IPS-NIHi7 (cell line): ENCODE measurements around the gene GSE1.

Source experiments
- DNase-seq: peaks from one replicate; pipeline ENCODE4 v3.0.0; 2012; ENCODE audit warnings: mixed read lengths; ENCODE audit errors: extremely low spot score

GSE1 gene

DNA sequence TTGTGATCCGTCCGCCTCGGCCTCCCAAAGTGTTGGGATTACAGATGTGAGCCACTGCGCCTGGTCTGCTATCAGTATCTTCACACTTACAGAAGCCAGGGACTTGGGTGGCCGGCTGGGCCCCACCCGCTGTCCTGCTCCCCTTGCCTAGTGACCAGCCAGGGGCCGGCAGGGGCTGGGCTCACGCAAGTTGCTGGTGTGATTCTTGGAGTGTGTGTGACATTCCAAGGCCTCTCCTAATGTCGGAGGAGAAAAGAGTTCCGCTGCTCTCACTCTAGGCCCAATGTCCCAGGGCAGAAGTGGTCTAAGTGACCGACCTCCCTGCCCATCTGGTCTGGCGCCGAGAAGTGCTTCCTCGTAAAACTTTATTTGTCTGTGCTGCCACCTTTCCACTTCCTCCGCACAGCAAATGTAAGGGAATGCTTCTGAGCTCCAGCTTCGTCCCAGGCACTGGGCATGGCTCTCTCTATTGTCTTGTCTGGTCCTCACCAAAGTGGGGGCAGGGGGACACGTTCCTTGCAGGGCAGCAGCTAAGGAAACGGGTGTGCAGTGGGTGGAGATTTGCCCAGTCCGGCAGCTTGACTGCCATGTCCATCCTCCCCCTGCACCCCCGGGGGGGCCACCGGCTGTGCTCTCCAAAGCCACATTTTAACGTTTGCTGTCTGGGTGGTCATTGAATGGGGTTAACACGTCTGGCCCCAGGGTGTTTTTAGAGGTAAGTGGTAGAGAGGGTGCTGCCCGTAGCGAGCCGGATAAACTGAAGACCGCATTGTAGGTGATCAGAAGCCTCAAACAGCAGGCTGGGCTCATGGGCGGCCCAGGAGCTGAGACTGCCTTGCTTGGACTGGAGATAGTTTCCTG, 7.8 kb upstream of the GSE1 start:
- no peak for DNase-seq

DNA sequence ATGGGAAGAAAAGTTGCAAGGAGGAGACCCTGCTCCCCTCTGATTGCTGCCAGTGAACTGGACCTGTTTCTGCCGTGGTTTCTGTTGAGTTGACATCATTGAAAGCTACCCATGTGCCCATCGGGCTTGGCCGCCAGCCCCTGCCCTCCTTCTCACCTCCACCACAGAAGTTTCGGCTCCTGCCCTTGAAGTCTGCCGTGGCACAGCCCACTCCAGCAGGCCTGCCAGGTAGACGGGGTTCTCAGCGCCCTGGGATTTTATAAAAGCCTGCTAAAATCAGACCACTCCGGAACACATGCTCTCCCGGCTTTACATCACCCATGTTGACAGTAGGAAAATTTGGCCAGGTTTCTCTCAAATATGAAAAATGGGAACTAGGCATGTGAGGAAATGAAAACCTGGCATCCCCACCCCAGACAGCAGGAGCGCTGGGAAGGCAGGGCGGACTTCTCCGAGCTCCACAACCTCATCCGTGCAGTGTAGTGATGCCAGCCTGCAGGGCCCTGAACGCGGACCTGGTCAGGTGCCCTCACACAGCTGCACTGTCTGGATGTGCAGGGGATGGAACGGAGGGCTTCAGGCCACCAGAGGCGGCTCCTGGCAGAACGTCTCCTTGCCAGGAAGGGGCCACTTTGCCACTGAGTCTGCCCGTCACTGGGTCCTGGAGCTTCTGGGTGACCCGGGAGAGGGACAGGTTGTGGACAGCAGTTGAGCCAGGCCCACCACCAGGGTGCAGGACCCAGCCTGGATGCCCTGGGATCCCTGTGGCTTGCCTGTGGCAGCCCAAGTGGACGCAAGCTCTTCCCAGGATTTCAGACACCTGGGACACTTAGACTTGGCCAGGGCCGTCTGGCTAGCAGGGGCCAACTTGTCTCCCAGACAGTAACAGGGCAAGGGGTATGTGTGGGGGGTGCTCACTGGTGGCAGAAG, 6.9 kb upstream of the GSE1 start:
- DNase-seq, result no peak

DNA sequence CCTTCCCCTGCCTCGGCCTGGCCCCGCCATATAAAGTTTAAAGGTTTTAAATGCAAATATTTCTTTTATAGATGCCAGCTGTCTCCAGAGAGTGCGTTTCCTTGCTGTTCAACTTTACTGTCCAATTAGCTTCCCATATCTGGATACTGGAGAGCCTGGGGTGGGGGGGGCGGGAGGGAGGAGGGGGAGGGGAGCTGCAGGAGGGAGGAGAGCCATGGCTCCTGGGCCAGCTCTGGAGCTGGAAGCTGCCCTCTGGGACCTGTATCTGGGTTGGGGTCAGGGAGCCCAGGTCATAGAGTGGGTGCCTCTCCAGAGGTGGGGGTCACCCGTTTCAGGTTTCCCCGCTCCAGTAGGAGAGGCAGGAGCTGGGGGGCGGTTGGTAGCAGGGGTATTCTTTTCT, 6.2 kb upstream of the GSE1 start:
- no peak for DNase-seq

DNA sequence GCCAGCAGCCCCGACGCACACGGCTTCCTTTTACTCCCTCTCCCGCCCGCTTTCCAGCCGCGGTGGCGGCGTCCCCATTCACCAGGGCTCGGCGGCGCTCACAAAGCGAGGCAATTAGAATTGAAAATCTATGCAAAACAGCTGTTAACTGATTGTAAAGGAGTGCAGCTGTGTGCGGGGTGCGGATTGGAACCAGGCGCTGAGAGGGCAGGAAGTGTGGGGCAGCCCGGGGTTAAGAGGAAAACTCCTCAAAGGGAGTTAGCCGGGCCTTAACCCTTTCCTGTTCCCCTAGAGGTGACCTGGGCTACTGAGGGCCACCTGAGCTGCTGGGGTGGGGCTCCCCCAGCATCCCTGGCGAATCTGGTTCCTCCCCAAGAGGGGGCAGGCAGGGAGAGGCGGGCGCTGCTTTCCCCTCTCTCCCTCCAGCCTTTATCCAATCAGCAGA, 5.8 kb upstream of the GSE1 start:
- DNase-seq, result peak; percentile 62

DNA sequence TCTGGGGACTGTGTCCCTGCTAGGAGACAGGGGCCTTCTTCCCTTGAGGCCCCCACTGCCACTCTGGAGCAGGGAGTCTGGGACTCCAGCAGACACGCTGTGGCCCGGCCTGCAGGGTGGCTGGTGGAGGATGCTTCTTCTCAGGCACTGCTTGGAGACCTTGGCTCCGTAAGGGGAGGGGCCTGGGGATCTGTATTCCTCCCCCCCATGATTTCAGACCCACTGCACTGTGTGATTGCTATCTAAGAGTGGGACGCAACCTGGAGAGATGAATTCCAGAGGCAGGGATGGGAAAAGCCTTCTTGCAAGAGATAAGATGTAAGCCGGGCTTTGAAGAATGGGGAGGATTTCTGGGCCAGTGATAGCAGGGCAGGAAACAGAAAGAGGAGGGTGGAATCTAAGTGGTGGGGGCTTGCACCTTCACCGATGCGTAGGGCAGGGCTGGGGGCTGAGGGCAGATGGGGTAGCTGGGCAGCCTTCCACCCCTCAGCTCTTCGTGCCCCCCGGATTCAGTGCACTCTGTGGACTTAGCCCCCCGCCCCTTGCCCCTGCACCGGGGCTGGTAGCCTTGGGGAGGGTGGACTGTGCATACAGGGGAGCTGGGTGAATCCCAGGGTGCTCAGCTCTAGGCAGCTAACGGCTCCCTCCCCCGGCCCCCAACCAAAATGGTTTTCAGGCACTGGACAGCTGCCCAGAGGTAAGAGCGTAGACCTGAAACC, 5.2 kb upstream of the GSE1 start:
- no peak for DNase-seq

DNA sequence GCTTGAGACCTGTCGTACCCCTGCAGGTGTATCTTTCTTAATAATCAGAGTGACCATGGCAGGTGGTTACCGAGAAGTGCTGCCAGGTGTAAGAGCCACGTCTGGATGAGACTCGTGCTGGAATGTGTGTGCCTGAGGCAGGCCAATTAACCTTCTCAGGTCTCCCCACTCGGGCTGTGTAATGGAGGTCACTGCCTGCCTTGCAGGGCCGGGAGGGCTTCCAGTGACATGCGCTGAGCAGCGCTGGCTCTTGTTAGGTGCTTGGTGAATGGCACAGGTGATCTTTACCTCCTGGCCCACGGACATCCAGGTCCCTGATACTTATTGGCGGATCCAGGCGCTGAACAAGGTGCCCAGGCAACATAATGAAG, 4.6 kb upstream of the GSE1 start:
- no peak for DNase-seq

DNA sequence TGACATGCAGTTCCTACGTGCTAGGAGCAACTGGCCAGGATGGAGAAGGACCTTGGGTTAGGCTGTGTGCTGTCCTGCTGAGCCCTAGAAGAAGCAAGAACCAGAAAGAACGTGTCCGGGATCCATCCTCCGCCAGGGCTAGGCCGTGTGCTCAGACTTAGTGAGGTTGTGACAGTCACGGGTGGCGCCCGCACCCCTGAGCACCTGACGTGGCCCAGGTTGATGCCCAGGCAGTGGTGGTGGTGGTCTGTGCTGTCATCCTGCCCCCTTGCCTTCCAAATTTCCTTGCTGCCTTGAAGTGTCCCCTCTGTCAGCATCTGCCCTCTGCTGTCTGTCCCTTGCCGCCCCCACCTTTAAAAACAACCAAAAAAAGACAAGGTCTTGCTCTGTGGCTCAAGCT, 4.2 kb upstream of the GSE1 start:
- no peak for DNase-seq

DNA sequence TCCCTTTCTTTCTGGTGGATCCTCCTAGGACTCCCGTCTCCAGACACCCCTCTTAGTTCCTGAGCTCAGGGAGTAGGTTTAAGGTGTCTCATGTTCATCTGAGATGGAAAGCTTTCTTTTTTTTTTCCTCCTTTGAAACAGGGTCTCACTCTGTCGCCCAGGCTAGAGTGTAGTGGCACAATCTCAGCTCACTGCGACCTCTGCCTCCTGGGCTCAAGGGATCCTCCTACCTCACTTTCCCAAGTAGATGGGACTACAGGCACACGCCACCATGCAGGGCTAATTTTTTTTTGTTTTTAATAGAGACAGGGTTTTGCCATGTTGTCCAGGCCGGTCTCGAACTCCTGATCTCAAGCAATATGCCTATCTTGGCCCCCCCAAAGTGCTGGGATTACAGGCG, 3.6 kb upstream of the GSE1 start:
- DNase-seq, result no peak

DNA sequence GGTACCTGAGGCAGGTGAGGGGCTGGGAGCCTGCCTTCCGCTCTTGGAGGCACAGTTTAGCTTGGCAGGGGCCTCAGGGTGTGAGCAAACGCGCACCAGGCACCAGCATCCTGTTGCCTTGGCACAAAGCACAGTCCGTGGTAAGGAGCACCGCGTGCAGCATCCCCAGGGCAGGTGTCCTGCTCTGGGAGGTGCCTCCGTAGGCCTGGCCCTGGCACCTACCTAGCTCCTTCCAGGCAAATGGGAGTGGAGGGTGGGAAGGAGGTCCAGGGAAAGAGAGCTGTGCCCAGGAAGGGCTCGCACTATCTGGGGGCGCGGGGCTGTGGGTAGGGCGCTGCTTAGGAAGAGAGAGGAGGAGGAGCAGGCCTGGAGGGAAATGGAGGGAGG, 3.1 kb upstream of the GSE1 start:
- DNase-seq, result no peak

DNA sequence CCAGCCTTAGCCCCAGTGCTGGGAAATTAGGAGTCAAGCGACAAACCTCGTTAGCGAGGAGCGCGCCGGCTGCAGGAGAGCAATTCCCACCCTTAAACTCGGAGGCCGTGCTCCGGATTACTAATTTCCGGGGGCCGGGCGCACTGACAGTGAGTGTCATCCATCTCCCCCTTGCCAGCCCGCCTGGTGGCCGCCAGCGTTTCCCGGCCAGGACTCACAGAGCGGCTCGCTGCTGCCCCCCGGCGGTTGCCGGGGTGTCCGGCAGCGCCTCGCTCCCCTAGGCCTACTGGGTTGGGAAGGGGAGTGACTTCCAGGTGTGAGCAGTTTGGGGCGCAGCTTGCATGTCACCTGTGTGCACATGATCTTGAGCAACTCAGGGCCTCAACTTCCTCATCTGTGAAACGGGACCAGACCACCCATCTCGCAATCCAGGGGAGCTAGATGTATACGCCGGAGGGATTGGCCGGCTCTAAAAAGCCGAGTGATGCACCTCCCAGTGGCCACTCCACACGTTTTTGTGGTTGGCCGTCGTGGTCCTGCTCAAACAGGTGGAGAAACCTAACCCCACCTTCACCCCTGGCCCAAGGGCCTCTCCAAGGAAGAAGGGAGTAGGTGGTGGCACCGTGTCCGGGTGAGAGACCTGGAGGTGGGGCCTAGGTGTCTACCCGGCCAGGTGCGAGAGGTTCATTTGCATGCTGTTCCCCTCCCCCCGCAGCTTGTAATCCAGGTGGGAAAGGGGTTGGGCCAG, 2.5 kb upstream of the GSE1 start:
- DNase-seq, result peak; percentile 79

DNA sequence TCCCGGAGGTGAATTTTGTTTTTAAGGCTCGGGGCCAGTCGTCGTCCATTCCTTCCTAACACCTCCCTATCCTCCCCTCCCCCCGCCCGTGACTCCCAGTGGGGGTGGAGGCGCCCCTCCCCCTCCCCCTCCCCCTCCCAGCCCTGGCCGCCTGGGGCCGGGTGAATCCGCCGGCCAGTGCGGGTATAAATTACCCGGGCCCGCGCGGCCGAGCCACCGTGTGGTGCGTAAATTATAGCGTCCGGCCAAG, 2.0 kb upstream of the GSE1 start:
- no peak for DNase-seq

DNA sequence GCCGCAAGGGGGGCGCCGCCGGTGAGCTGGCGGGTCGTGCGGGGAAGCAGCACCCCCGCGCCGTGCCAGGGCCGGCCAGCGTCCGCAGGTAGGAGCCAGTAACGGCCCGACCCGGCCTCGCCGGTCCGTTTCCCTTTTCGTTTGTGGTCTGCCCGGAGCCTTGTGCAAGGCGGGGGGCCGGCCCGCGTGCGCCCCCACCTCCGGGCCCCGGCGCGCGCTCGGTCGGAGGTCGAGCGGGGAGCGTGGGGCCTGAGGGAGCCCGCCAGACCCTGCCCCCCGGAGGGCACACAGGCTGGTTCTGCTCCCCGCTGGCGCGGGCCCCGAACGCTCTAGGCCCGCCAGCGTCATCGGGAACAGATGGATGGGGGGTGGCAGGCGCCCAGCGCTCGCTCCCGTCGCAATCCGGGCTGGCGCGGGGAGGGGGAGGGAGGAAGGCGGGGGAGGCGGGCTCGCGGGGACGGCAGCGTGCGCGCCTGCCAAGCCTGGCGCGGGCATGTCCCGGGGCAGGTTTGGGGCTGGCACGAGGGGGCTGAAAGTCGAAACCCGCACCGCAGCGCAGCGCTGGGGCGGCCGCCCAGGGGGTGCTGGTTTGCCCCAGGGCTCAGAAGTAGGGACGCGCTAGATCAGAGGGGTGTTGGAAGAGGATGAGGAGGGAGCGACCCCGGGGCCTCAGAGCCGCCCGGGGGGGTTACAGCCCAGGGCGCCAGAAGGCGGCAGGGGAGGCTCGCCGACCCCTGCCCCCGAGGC, 1.5 kb upstream of the GSE1 start:
- peak; percentile 50 for DNase-seq

DNA sequence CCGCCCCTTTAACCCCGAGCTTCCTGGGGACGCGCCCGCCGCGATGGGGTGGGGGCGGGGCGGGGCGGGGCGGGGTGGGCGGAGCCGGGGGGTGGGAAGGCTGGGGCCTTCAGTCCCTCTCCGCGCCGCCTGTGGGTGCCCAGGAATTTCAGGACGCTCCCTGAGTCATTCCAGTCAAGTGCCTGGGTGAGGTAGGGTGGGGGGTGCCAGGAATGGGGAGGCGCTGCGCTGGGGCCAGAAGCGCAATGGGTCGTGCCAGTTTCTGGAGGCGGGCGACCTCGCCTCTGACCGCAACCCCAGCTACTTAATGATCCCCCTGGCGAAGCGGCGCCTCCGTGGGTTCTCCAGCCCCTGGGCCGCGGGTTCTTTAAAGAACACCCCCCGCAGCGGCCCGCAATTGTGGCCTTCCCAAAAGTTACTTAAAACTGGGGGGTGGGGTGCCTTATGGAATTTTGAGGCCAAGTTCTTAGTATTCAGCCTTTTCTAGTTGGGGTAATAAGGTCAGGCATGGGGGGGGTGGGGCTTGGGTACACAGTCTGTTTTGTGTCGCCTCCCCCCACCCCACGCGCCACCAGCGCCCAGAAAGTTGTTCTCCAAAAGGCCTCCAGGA, 826 bp upstream of the GSE1 start:
- peak; percentile 51 for DNase-seq

DNA sequence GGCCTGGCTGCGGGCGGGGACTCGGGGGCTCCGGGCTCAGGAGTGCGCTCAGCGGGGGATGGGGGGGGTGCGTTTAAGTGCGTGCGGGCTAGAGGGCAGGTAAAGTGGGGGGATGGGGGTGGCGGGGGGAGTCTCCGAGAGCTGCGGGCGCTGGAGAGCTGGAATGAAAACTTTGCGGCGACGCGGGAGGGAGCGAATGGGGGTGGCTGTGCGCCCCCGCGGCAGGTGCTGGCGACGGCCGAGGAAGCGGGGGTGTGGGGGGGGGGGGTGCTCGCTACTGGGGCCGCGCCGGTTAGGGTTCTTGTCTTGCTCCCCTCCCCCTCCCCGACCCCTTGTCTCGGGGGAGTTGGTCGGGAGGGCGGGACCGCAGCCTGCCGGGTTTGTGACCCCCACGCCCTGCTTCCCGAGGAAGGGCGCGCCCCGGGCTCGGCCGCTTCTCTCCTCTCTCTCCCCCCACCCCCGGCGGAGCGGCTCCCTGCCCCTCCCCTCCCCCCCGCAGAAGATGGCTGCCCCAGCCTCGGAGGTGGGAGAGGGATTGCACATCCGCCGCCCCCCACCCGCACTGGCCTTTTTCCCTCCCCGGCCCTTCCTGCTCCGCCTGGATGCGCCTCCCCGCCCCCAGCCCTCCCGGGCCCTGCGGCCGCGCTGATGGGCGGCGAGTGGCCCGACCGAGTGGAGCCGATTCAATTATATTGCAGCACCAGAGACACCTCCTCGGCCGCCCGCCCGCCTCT, 649 bp downstream of the GSE1 start:
- DNase-seq, result peak; percentile 69

DNA sequence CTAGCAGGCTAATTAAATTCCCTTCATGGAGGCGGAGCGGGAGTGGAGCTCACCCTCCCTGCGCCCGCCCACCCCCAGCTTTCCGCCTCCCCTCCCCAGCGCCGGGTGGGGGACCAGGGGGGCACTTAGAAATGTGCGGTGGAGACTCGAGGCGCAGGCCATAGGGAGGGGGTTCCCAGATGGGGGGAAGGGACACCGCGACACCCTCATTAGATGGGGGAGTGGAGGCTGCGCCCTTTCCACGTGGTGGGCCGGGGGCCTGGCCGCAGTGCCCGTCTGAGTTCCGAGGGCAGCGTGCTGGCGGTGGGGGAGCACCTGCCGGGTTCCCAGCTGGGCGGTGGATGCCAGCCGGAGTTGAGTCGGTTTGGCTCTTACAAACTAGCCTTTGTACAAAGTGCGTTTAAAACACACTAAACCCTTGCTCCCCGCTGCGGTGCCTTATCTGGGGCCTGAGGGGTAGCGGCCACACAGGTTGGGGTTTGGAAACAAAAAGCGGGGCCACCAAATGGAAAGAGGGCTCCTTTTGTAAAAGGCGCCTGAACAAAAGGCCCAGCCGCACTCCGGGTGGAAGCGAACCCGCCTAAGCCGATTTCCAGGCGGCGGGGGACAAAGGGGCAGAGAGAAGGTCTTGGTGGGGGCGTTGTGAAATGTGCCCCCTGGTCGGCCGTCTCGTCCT, 1.4 kb downstream of the GSE1 start:
- no peak for DNase-seq

DNA sequence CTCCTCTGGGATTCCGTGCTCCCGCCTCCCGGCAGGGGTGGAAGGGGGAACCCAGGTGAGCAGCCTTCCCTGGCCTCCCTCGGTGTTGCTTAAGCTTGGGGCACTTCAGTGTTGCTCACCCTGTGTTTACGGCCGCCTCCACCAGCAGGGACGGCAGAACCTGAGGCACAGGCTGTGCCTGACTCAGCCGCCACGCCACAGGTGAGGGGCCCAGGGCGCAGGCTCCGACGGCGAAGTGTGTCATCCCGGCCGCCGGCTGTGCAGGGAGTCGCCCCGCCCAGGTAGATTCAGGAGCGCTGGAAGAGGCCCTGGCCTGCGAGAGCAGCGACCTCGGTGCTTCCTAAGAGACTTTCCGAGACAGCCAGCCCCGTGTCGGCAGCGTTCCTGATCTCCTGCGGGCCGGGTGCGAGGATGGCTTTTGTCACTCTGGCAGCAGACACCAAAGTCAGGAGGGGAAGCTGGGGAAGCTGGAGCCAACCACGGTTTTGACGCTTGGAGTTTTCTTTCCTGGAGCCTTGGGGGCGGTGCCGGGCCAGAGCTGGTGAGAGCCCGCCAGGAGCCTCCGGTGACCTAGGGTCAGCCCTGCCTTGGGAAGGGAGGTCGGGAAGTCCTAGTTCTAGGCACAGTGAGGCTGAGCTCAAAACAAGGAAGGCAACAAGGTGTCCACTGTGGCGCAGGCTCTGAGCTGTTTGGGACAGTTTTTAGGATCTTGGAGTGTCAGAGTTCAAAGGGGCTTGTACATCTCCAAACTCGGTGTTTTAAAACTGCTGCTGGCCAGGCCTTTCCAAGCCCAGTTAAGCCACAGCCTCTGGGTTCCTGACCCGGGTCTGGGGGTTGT, 2.1 kb downstream of the GSE1 start:
- peak; percentile 60 for DNase-seq

DNA sequence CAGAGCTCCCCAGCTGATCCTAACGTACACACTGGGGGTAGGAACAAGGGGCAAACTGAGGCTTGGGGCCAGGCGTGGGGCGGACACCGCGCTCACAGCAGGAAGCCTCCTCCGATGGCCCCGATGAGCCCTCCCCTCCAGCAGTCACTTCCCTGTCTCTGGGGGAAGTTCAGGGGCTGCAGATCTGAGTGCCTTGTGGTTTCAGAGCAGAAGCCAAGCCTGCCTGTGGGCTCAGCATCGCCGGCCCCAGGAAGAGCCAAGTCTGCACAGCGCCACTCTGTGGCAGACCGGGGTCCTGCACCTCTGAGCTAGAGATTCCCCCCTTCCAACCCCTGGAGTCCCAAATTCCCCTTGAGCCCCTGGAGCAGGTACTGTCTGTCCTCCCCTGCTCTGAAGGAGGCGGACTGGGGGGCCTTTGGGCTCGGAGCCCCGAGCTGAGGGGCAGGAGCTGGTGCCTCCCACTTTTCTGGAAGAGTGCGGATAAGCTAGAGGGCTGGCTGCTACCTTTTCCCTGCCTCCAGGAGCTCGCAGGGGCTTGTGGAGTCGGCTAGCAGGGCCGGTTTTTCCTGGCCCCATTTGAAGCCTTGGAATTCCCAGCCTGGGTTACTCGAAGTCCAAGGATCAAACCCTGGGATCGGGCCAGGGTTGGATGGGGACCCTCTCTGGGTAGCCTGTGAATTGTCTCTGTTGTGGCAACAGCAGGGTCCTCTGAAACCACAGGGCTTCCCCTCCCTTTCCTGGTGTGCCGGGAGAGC, 2.9 kb downstream of the GSE1 start:
- peak; percentile 87 for DNase-seq
